Upper lobe of left lung (tissue), 6 donors: ENCODE data around the gene KRT7. TPM values are rescaled to one million over a fixed set of nuclear protein-coding genes. Genes with fewer than 3 reads are reported as not detected.

ENCODE experiments used
- ATAC-seq, 2 donors: fragments of 200-7000 bp; cut with Tn5 transposase; one replicate each; pipeline ENCODE4 v1.9.1; 2022; ENCODE audit warnings: mild to moderate bottlenecking in 2 of 2, moderate library complexity in 2 of 2; ENCODE audit not compliant: low FRiP score in 2 of 2
- DNase-seq, 2 donors: peaks; one replicate each; pipeline ENCODE4 v3.0.0-alpha.2; 2019 to 2020
- H3K27ac ChIP-seq, 4 donors: fragments of 200-600 bp; sonication (generic); one replicate each; pipeline ENCODE4 v1.5.1; 2016 to 2019
- H3K27me3 ChIP-seq, 4 donors: fragments of 200-600 bp; sonication (generic); one replicate each; pipeline ENCODE4 v1.5.1; 2017 to 2019
- H3K36me3 ChIP-seq, 4 donors: fragments of 200-600 bp; sonication (generic); one replicate each; pipeline ENCODE4 v1.5.1; 2016 to 2019
- H3K4me1 ChIP-seq, 4 donors: fragments of 200-600 bp; sonication (generic); one replicate each; pipeline ENCODE4 v1.5.1; 2018 to 2019
- H3K4me3 ChIP-seq, 4 donors: fragments of 200-600 bp; sonication (generic); one replicate each; pipeline ENCODE4 v1.5.1; 2017 to 2019; ENCODE audit warnings: mild to moderate bottlenecking in 2 of 4, moderate library complexity in 1 of 4
- H3K9me3 ChIP-seq, 4 donors: fragments of 200-600 bp; sonication (generic); one replicate each; pipeline ENCODE4 v1.5.1; 2018 to 2019
- EP300 ChIP-seq, 4 donors: sonication (generic); formaldehyde crosslinking; IDR thresholded peaks; one replicate each; pipeline ENCODE4 v1.5.1; 2017; ENCODE audit warnings: antibody characterized with exemption in 4 of 4, control low read depth in 2 of 4
- POLR2A ChIP-seq, 4 donors: fragments of 450-650 bp; IDR thresholded peaks; one replicate each; pipeline ENCODE4 v1.5.1; 2016 to 2017; ENCODE audit warnings: antibody characterized with exemption in 4 of 4, mild to moderate bottlenecking in 2 of 4
- POLR2AphosphoS5 ChIP-seq, 2 donors: sonication (generic); formaldehyde crosslinking; IDR thresholded peaks; one replicate each; pipeline ENCODE4 v1.5.1; 2017; ENCODE audit warnings: antibody characterized with exemption in 2 of 2
- WGBS, 2 donors: methylation state at CpG; one replicate each; pipeline ENCODE4 v1.1.5; 2017 to 2018; 5-methylcytosine and 5-hydroxymethylcytosine counted together
- total RNA-seq, 6 donors: library from RNA; depleted of rRNA in 4 of 6; stranded (reverse); fragments of >200 nt in 4 of 6; gene quantifications; one replicate each; pipeline versions ENCODE4 v1.1.0 to v1.2.1, GENCODE V29; 2016 to 2021
- TF ChIP-seq, protein P1 (sequence below), 6 experiments: fragments of 450-650 bp in 4 of 6; fragments of 200-600 bp in 2 of 6; sonication (generic) in 2 of 6; IDR thresholded peaks; one replicate each; pipeline ENCODE4 v1.5.1; 2016 to 2019; ENCODE audit warnings: antibody characterized with exemption in 6 of 6
- donor health status: DM: no; HTN: no; CAD: no; lungs with moderate emphysema.
- donor health status: DM: no; HTN: yes; CAD: no; lungs with severe emphysema.

KRT7 gene
- total RNA-seq, 6 donors from 2014 or later: 247 to 1,279 (median 821) TPM

- no peak overlapping the region for H3K27ac ChIP-seq
- 78 to 100% methylated on average over 2 of the region's 2 CpGs for WGBS, 2 donors
- TF ChIP-seq, protein P1, sequence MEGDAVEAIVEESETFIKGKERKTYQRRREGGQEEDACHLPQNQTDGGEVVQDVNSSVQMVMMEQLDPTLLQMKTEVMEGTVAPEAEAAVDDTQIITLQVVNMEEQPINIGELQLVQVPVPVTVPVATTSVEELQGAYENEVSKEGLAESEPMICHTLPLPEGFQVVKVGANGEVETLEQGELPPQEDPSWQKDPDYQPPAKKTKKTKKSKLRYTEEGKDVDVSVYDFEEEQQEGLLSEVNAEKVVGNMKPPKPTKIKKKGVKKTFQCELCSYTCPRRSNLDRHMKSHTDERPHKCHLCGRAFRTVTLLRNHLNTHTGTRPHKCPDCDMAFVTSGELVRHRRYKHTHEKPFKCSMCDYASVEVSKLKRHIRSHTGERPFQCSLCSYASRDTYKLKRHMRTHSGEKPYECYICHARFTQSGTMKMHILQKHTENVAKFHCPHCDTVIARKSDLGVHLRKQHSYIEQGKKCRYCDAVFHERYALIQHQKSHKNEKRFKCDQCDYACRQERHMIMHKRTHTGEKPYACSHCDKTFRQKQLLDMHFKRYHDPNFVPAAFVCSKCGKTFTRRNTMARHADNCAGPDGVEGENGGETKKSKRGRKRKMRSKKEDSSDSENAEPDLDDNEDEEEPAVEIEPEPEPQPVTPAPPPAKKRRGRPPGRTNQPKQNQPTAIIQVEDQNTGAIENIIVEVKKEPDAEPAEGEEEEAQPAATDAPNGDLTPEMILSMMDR (IDR thresholded peaks at IDR 0.05): no peak
- TF ChIP-seq EP300 (IDR thresholded peaks at IDR 0.05) (no peak), POLR2A (IDR thresholded peaks at IDR 0.05) (no peak), POLR2AphosphoS5 (IDR thresholded peaks at IDR 0.05) (no peak)
- no peak for DNase-seq
- no peaks in the 10 kb centered on the region for H3K27me3 ChIP-seq
- no peak for ATAC-seq
- H3K36me3 ChIP-seq: no peaks in the 10 kb centered on the region
- no peak overlapping the region for H3K4me3 ChIP-seq
- H3K9me3 ChIP-seq: no peaks in the 10 kb centered on the region
- H3K4me1 ChIP-seq: no peaks in the 10 kb centered on the region
Measured at GRCh38 chr12:52268212-52268611, 35.2 kb downstream of the KRT7 start.

DNA sequence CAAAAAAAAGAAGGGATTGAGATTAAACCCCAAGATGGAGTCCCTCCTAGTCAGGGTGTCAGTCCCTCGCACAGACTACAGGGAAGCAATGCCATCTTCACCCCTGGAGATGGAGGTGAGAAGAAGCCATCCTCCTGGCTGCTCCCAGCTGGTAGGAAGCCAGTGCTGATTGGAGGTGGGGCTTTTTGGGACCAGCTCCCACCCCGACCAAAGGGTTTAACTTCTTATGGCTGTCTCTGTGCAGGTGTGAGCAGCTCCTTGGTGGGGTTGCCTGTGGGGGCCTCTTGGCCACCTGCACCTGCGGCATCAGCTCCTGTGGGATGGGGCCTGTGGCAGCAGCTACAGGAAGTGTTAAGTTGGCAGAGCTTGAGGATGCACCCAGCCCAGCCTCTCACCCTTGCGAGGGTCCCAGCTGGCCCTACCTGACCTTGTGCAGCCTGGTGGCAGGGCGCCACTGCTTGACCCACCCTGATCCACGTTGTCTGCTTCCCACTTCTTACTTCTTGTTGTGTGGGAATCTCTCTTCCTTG, 37.6 kb downstream of the KRT7 start:
- 75 to 81% methylated on average over 3 to 6 of the region's 6 CpGs for WGBS, 2 donors
- ATAC-seq: no peak

DNA sequence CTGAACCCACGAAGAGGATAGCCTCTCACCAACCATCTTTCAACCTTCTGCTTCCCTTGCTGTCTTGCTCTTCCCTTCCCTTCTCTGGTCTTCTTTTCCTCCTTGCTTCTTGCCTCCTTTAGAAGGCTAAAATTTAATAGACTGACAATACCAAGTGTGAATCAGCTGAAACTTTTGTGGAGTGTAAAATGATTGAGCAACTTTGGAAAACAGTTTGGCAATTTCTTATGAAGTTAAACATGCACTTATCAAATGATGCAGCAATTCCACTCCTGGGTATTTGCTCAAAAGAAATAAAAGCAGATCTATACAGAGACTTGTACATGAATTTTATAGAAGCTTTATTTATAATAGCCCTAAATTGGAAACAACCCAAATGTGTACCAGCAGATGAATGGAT, 38.1 kb downstream of the KRT7 start:
- H3K36me3 ChIP-seq: no peaks in the 10 kb centered on the region
- WGBS, 2 donors: 82 to 86% methylated on average over 1 of the region's 1 CpG
- no peak overlapping the region for H3K4me3 ChIP-seq
- DNase-seq: no peak
- H3K4me1 ChIP-seq: no peaks in the 10 kb centered on the region
- no peaks in the 10 kb centered on the region for H3K9me3 ChIP-seq
- H3K27me3 ChIP-seq: no peaks in the 10 kb centered on the region
- TF ChIP-seq POLR2A (IDR thresholded peaks at IDR 0.05): no peak
- ATAC-seq: no peak
- no peak overlapping the region for H3K27ac ChIP-seq

More for the DNA sequence above, 37.6 kb downstream of the KRT7 start:
- TF ChIP-seq EP300 (IDR thresholded peaks at IDR 0.05): no peak
- TF ChIP-seq, protein P1 (IDR thresholded peaks at IDR 0.05): no peak
- TF ChIP-seq POLR2A (IDR thresholded peaks at IDR 0.05): no peak
- TF ChIP-seq POLR2AphosphoS5 (IDR thresholded peaks at IDR 0.05): no peak
- Histone ChIP-seq H3K9me3 (no peaks in the 10 kb centered on the region), H3K4me3 (no peak overlapping the region), H3K27me3 (no peaks in the 10 kb centered on the region), H3K4me1 (no peaks in the 10 kb centered on the region), H3K27ac (no peak overlapping the region), H3K36me3 (no peaks in the 10 kb centered on the region)
- peak in 1 of 2 donors; percentile 8 for DNase-seq

GRCh38 chr12:52274521-52275120, 41.6 kb downstream of the KRT7 start, which contains the start of gene KRT86:
Gene KRT86, plus strand, starts transcription at chr12:52274645. Its CDS starts 27,272 bp downstream, at chr12:52301917.
- WGBS, 2 donors: 72 to 84% methylated on average over 3 of the region's 3 CpGs
- no peaks in the 10 kb centered on the region for H3K36me3 ChIP-seq
- peaks cover 5 to 13% (median 13%) of the 10 kb centered on the region in 4 donors for H3K4me1 ChIP-seq
- ATAC-seq (no peak), DNase-seq (no peak)
- H3K27me3 ChIP-seq: no peaks in the 10 kb centered on the region
- H3K9me3 ChIP-seq: no peaks in the 10 kb centered on the region
- no peak within 1 kb of the TSS for H3K27ac ChIP-seq
- no peak within 1 kb of the TSS for H3K4me3 ChIP-seq
- no peak for TF ChIP-seq EP300 (IDR thresholded peaks at IDR 0.05)
- TF ChIP-seq POLR2AphosphoS5 (IDR thresholded peaks at IDR 0.05): no peak
- TF ChIP-seq, protein P1 (IDR thresholded peaks at IDR 0.05): no peak
- no peak for TF ChIP-seq POLR2A (IDR thresholded peaks at IDR 0.05)

- TF ChIP-seq EP300 (IDR thresholded peaks at IDR 0.05) (no peak), POLR2A (IDR thresholded peaks at IDR 0.05) (no peak)
- TF ChIP-seq, protein P1 (IDR thresholded peaks at IDR 0.05): no peak
Measured at GRCh38 chr12:52275686-52276085, 42.6 kb downstream of the KRT7 start.

More at GRCh38 chr12:52275686-52276085, 42.6 kb downstream of the KRT7 start:
- H3K36me3 ChIP-seq: no peaks in the 10 kb centered on the region
- no peak overlapping the region for H3K4me3 ChIP-seq
- ATAC-seq (no peak), DNase-seq (no peak)
- no peaks in the 10 kb centered on the region for H3K9me3 ChIP-seq
- H3K4me1 ChIP-seq: peaks cover 15 to 24% (median 23%) of the 10 kb centered on the region in 4 donors
- WGBS, 2 donors: 85 to 87% methylated on average over 3 of the region's 3 CpGs
- no peak overlapping the region for H3K27ac ChIP-seq
- H3K27me3 ChIP-seq: no peaks in the 10 kb centered on the region
